Measurements from ENCODE around the gene GRIK4. TPM values are rescaled to one million over a fixed set of nuclear protein-coding genes. Genes with fewer than 3 reads are reported as not detected.

GRIK4 gene
- total and polyA plus RNA-seq, 2 of the 4 experiments (the other 2 are of a cell fraction) = 0.18 to 0.38 TPM

GRCh38 chr11:120547811-120548681 is 36.5 kb downstream of the GRIK4 start:
- Histone ChIP-seq H2AK5ac (ENCODE audit: low read depth, low read length) (peak overlapping the region; percentile 82), H3K9ac (ENCODE audit: low read depth, low read length) (peak overlapping the region; percentile 1; the same call in 1 of the 2 replicates), H2AK9ac (replicated peaks; ENCODE audit: low read depth, low read length, poor library complexity) (peak overlapping the region; percentile 96), H3K4me1 (ENCODE audit: control insufficient read depth, insufficient read depth, low read length) (peaks cover 23% of the 10 kb centered on the region), H2BK120ac (ENCODE audit: low read depth, low read length) (peak overlapping the region; percentile 92), H3K4ac (ENCODE audit: low read depth, low read length) (peak overlapping the region; percentile 86), H3K56ac (ENCODE audit: extremely low read depth, insufficient read depth, low read length) (peak overlapping the region; percentile 48; the same call in 1 of the 2 replicates), H3K9me1 (ENCODE audit: insufficient read depth, low read length) (peaks cover 24% of the 10 kb centered on the region), H3K36me3 (ENCODE audit: control insufficient read depth, insufficient read depth, low read length) (no peaks in the 10 kb centered on the region), H3K18ac (ENCODE audit: low read depth, low read length) (peak overlapping the region; percentile 10; the same call in 1 of the 2 replicates), H2BK20ac (ENCODE audit: low read depth, low read length) (peak overlapping the region; percentile 75), H3K14ac (replicated peaks; ENCODE audit: low read depth, low read length) (peak overlapping the region; percentile 35), H2BK15ac (ENCODE audit: low read depth, low read length) (peak overlapping the region; percentile 73; the same call in 2 of the 3 replicates), H4K5ac (ENCODE audit: low read depth, low read length) (no peak overlapping the region; the same call in 1 of the 2 replicates), H3K9me3 (ENCODE audit: control insufficient read depth, insufficient read depth, low read length) (no peaks in the 10 kb centered on the region), H4K8ac (ENCODE audit: low read depth in 2 of 2, low read length in 2 of 2) (peak overlapping the region; percentile 33 to 67; a peak in 3 of 4 replicates), H4K91ac (ENCODE audit: insufficient read depth, low read depth, low read length) (peak overlapping the region; percentile 85), H3K27ac (ENCODE audit: insufficient read depth, low read length) (peak overlapping the region; percentile 66), H2AFZ (replicated peaks; ENCODE audit: low read length, poor library complexity) (peak overlapping the region; percentile 77), H2BK5ac (ENCODE audit: low read depth, low read length, poor library complexity, severe bottlenecking) (peak overlapping the region; percentile 74), H4K20me1 (ENCODE audit: insufficient read depth, low read length) (peaks cover 10% of the 10 kb centered on the region), H3K4me2 (ENCODE audit: low read depth, low read length) (peak overlapping the region; percentile 6; the same call in 1 of the 2 replicates), H3K4me3 (ENCODE audit: insufficient read depth, low read depth, low read length) (no peak overlapping the region), H3K23ac (ENCODE audit: low read depth, low read length) (peak overlapping the region; percentile 58), H3K27me3 (ENCODE audit: control insufficient read depth, insufficient read depth, low read length) (no peaks in the 10 kb centered on the region), H3K79me1 (ENCODE audit: low read depth in 1 of 2, low read length in 2 of 2) (no peaks in the 10 kb centered on the region)
- ATAC-seq (ENCODE audit: low read depth) = peak; percentile 74
- 20% methylated on average over 3 of the region's 15 CpGs; no CpG with 5 or more reads in 1 of the 2 experiments for WGBS, 2 experiments (ENCODE audit: extremely low coverage in 2 of 2, insufficient read length in 1 of 2)
- CTCF ChIA-PET = interaction anchor here (0.6 to 2.2 kb wide), 4 partner anchors 15 to 101 kb away, joined by 3 to 7 read pairs (median 4); no protein-coding TSS in a partner anchor
- POLR2A ChIA-PET (ENCODE audit: unreplicated experiment) = no interaction called here
- no TSS peak for BruUV-seq (replicated peaks)
- DNase-seq = peak; percentile 98
- in situ Hi-C loops (cut with MboI; ENCODE audit: low sequenced_read_pairs) (no loop called here), intact Hi-C loops (cut with micrococcal nuclease) (loop anchor here (2.0 to 10.0 kb wide), 3 partner anchors 31 to 211 kb away; partner anchors contain the start of gene ARHGEF12), dilution Hi-C loops (cut with HindIII; ENCODE audit: low sequenced_read_pairs, unreplicated experiment) (no loop called here)
- TF ChIP-seq SMC3 (IDR thresholded peaks at IDR 0.05; ENCODE audit: low read depth, low read length) (no peak), USF2 (IDR thresholded peaks at IDR 0.05; ENCODE audit: low read depth, low read length) (peak; percentile 69), FOS (IDR thresholded peaks at IDR 0.05; ENCODE audit: low read depth, low read length) (peak; percentile 91), MAZ (IDR thresholded peaks at IDR 0.05; ENCODE audit: borderline replicate concordance, low read depth, low read length) (peak; percentile 62; the same call in 1 of the 2 replicates), RCOR1 (IDR thresholded peaks at IDR 0.05; ENCODE audit: insufficient replicate concordance, low read length) (peak; percentile 68), RAD21 (IDR thresholded peaks at IDR 0.05; ENCODE audit: low read length) (peak; percentile 17), POLR2A (IDR thresholded peaks at IDR 0.05; ENCODE audit: low read depth, low read length) (no peak), CTCF (conservative IDR thresholded peaks at IDR 0.05; ENCODE audit: low read depth, low read length) (no peak), MXI1 (IDR thresholded peaks at IDR 0.05; ENCODE audit: borderline replicate concordance, low read depth, low read length) (peak; percentile 93), BHLHE40 (IDR thresholded peaks at IDR 0.05; ENCODE audit: low read depth, low read length) (peak; percentile 65), CEBPB (IDR thresholded peaks at IDR 0.05; ENCODE audit: low read depth, low read length) (peak; percentile 63; the same call in 1 of the 2 replicates), CHD1 (IDR thresholded peaks at IDR 0.05; ENCODE audit: low read depth, low read length) (no peak), MAFK (IDR thresholded peaks at IDR 0.05; ENCODE audit: low read depth, low read length) (peak; percentile 40; the same call in 1 of the 2 replicates), NFE2L2 (IDR thresholded peaks at IDR 0.05; ENCODE audit: low read depth, low read length) (peak; percentile 76; the same call in 1 of the 2 replicates), RFX5 (IDR thresholded peaks at IDR 0.05; ENCODE audit: low read depth, low read length) (no peak)
